HepG2 (cell line): Measurements from ENCODE around the gene DNAAF9. TPM values are rescaled to one million over a fixed set of nuclear protein-coding genes. Genes with fewer than 3 reads are reported as not detected.

ENCODE experiments used
- BRCA1 ChIP-seq: sonication (generic); formaldehyde crosslinking; IDR thresholded peaks from 2 replicates; pipeline ENCODE4 v1.4.0; 2020; ENCODE audit warnings: missing genetic modification reagents
- FLYWCH1 ChIP-seq: sonication (generic); formaldehyde crosslinking; IDR thresholded peaks from 2 replicates; pipeline ENCODE4 v1.8.1; 2023; ENCODE audit warnings: mild to moderate bottlenecking, missing genetic modification reagents
- GFI1 ChIP-seq: sonication (generic); formaldehyde crosslinking; IDR thresholded peaks from 2 replicates; pipeline ENCODE4 v1.5.0; 2020; ENCODE audit warnings: missing genetic modification reagents, mild to moderate bottlenecking, borderline replicate concordance
- HBP1 ChIP-seq: IDR thresholded peaks from 2 replicates; pipeline ENCODE4 v1.6.1; 2016; ENCODE audit warnings: low read depth, control low read depth
- HNF4G ChIP-seq, 2 experiments: sonication (generic) in 1 of 2; formaldehyde crosslinking in 1 of 2; IDR thresholded peaks; 2 replicates each; pipeline versions ENCODE4 v1.4.0 to v1.6.1; 2011 to 2020; ENCODE audit warnings: borderline replicate concordance in 2 of 2, low read depth in 2 of 2, mild to moderate bottlenecking in 2 of 2, low read length in 1 of 2, missing genetic modification reagents in 1 of 2, moderate library complexity in 1 of 2
- KAT8 ChIP-seq: IDR thresholded peaks from 2 replicates; pipeline ENCODE4 v1.6.1; 2016; ENCODE audit warnings: missing genetic modification reagents, missing compliant biosample characterization
- MNT ChIP-seq: fragments of 450-650 bp; IDR thresholded peaks from 2 replicates; pipeline ENCODE4 v1.6.1; 2016
- NFKBIZ ChIP-seq: IDR thresholded peaks from 2 replicates; pipeline ENCODE4 v1.6.1; 2018; ENCODE audit warnings: missing genetic modification reagents, missing compliant biosample characterization
- SIN3B ChIP-seq: fragments of 150-350 bp; IDR thresholded peaks from 2 replicates; pipeline ENCODE4 v1.6.1; 2014; ENCODE audit warnings: low read length
- SMYD3 ChIP-seq: sonication (generic); formaldehyde crosslinking; IDR thresholded peaks from 2 replicates; pipeline ENCODE4 v1.8.1; 2023; ENCODE audit warnings: mild to moderate bottlenecking, missing genetic modification reagents
- SPEN ChIP-seq: sonication (generic); formaldehyde crosslinking; IDR thresholded peaks from 2 replicates; pipeline ENCODE4 v1.5.1; 2020; ENCODE audit warnings: low read depth, mild to moderate bottlenecking, missing genetic modification reagents
- TBX3 ChIP-seq: fragments of 450-650 bp; IDR thresholded peaks from 2 replicates; pipeline ENCODE4 v1.6.1; 2017; ENCODE audit warnings: antibody characterized with exemption, mild to moderate bottlenecking, inconsistent platforms, borderline replicate concordance
- XRCC5 ChIP-seq: fragments of 200-400 bp; formaldehyde crosslinking; optimal IDR thresholded peaks from 2 replicates; pipeline ENCODE3; 2017; ENCODE audit warnings: mild to moderate bottlenecking, low read length
- ZBTB8A ChIP-seq: sonication (generic); formaldehyde crosslinking; IDR thresholded peaks from 2 replicates; pipeline ENCODE4 v1.4.0; 2020; ENCODE audit warnings: mild to moderate bottlenecking, low read depth, missing genetic modification reagents, borderline replicate concordance
- ZFP91 ChIP-seq: sonication (generic); formaldehyde crosslinking; IDR thresholded peaks from 2 replicates; pipeline ENCODE4 v1.9.0; 2022; ENCODE audit warnings: missing genetic modification reagents, mild to moderate bottlenecking, borderline replicate concordance
- ZNF143 ChIP-seq: sonication (generic); formaldehyde crosslinking; IDR thresholded peaks from 2 replicates; pipeline ENCODE4 v1.4.0; 2020; ENCODE audit warnings: missing genetic modification reagents
- ZNF335 ChIP-seq: sonication (generic); formaldehyde crosslinking; IDR thresholded peaks from 2 replicates; pipeline ENCODE4 v1.4.0; 2020; ENCODE audit warnings: missing genetic modification reagents
- ZNF552 ChIP-seq: sonication (generic); formaldehyde crosslinking; IDR thresholded peaks from 2 replicates; pipeline ENCODE4 v1.9.0; 2022; ENCODE audit warnings: missing genetic modification reagents, mild to moderate bottlenecking, borderline replicate concordance
- ZNF616 ChIP-seq: sonication (generic); formaldehyde crosslinking; IDR thresholded peaks from 2 replicates; pipeline ENCODE4 v1.5.0; 2020; ENCODE audit warnings: low read depth, mild to moderate bottlenecking, missing genetic modification reagents
- ZNF674 ChIP-seq: sonication (generic); formaldehyde crosslinking; IDR thresholded peaks from 2 replicates; pipeline ENCODE4 v1.5.0; 2020; ENCODE audit warnings: low read depth, mild to moderate bottlenecking, missing genetic modification reagents
- ZNF850 ChIP-seq: sonication (generic); formaldehyde crosslinking; conservative IDR thresholded peaks from 2 replicates; pipeline ENCODE4 v1.9.0; 2021; ENCODE audit warnings: mild to moderate bottlenecking, missing genetic modification reagents
- ZSCAN12 ChIP-seq: sonication (generic); formaldehyde crosslinking; IDR thresholded peaks from 2 replicates; pipeline ENCODE4 v1.9.0; 2021; ENCODE audit warnings: mild to moderate bottlenecking, missing genetic modification reagents
- ZUFSP ChIP-seq: sonication (generic); formaldehyde crosslinking; IDR thresholded peaks from 2 replicates; pipeline ENCODE4 v1.9.0; 2021; ENCODE audit warnings: missing genetic modification reagents, mild to moderate bottlenecking, borderline replicate concordance
- polyA plus RNA-seq, 8 experiments: library from polyadenylated mRNA; depleted of rRNA in 3 of 8; stranded (reverse) in 7 of 8; unstranded in 1 of 8; fragments of >200 nt; fragmentation: Illumina TruSeq in 4 of 8; extraction: Trizol in 4 of 8; gene quantifications; 2 replicates each; pipeline versions ENCODE4 v1.2.1 to v1.2.3, GENCODE V29; 2011 to 2016; ENCODE audit warnings: low read depth in 4 of 8, missing spikeins in 1 of 8, mixed read lengths in 1 of 8; ENCODE audit not compliant: insufficient read depth in 1 of 8
- total RNA-seq, 5 experiments: library from RNA; depleted of rRNA; stranded (reverse); fragments of >200 nt; fragmentation: Illumina TruSeq; extraction: Trizol; gene quantifications; 2 replicates each; pipeline ENCODE4 v1.2.3, GENCODE V29; 2016; ENCODE audit warnings: low read depth in 1 of 5

The DNAAF9 gene
- total and polyA plus RNA-seq, 2 of the 13 experiments (the other 11 are each of a cell fraction or from before 2014, with no cell fraction given), result 10.5 to 14.9 TPM

GRCh38 chr20:3407040-3407770 is at the start of gene DNAAF9 (continued):
- TF ChIP-seq ZNF616 (CRISPR knock-in tag) (0 out of 2 replicates have a peak, but pooled peaks have one; percentile 55), FLYWCH1 (CRISPR knock-in tag) (no peak), ZBTB8A (0 out of 2 replicates have a peak, but pooled peaks have one; percentile 5), ZSCAN12 (CRISPR knock-in tag) (no peak), HNF4G (IDR thresholded peaks at IDR 0.05; ENCODE audit: borderline replicate concordance, low read depth, low read length) (peak; percentile 11; the same call in 1 of the 2 replicates), HNF4G (CRISPR knock-in tag; IDR thresholded peaks at IDR 0.05; ENCODE audit: borderline replicate concordance, low read depth) (peak; percentile 61; the same call in 1 of the 2 replicates), ZNF143 (CRISPR knock-in tag) (no peak), KAT8 (CRISPR knock-in tag) (peak; percentile 44), NFKBIZ (CRISPR knock-in tag) (no peak), GFI1 (peak; percentile 19; the same call in 1 of the 2 replicates), TBX3 (no peak), SMYD3 (no peak), ZNF335 (CRISPR knock-in tag) (0 out of 2 replicates have a peak, but pooled peaks have one; percentile 46), ZNF850 (CRISPR knock-in tag) (peak; percentile 56; the same call in 1 of the 2 replicates), ZFP91 (CRISPR knock-in tag) (peak; percentile 38), MNT (no peak), HBP1 (CRISPR knock-in tag) (0 out of 2 replicates have a peak, but pooled peaks have one; percentile 34), ZNF674 (CRISPR knock-in tag) (peak; percentile 98; the same call in 1 of the 2 replicates), ZNF552 (CRISPR knock-in tag) (0 out of 2 replicates have a peak, but pooled peaks have one; percentile 48), SIN3B (no peak), ZUFSP (CRISPR knock-in tag) (no peak), XRCC5 (peak; percentile 78), SPEN (CRISPR knock-in tag) (peak; percentile 67), BRCA1 (peak; percentile 62; the same call in 1 of the 2 replicates)
